Hematopoietic multipotent progenitor cell treated with erythropoietin and hydrocortisone succinate and interleukin-3 and kit ligand, for 15 days (in vitro differentiated cells): ENCODE results near the gene PTPRCAP.
A peak's percentile ranks its signal among the peaks of the same experiment; 100 is the strongest.

Experiments
- DNase-seq: peaks from one replicate; pipeline ENCODE4 v3.0.0-alpha.2; 2015; ENCODE audit warnings: low spot score

PTPRCAP gene

GRCh38 chr11:67423891-67424613 is 13.4 kb downstream of the PTPRCAP start:
- DNase-seq: no peak

DNA sequence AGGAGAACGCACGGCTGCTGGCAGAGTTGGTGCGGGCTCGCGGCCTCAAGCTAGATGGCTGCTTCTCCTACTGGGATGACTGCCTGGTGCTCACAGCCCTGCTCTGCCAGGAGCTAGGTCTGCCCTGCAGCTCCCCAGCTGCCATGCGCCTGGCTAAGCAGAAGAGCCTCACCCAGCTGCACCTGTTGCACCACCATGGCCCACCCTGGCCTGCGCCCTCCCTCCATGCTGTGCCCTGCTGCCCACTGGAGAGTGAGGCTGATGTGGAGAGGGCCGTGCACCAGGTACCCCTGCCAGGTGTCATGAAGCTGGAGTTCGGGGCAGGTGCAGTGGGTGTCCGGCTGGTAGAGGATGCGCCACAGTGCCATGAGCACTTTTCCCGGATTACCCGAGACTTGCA is 14.0 kb downstream of the PTPRCAP start:
- no peak for DNase-seq

GRCh38 chr11:67422891-67423290 is 14.6 kb downstream of the PTPRCAP start:
- no peak for DNase-seq

- DNase-seq: no peak
Observed at GRCh38 chr11:67421430-67422031, 16.0 kb downstream of the PTPRCAP start.

GRCh38 chr11:67420646-67421429 is 16.6 kb downstream of the PTPRCAP start:
- DNase-seq: peak; percentile 93

GRCh38 chr11:67420147-67420645 is 17.3 kb downstream of the PTPRCAP start:
- no peak for DNase-seq

GRCh38 chr11:67419325-67420049 is 18.0 kb downstream of the PTPRCAP start:
- no peak for DNase-seq

- DNase-seq: no peak
Observed at GRCh38 chr11:67418476-67419281, 18.8 kb downstream of the PTPRCAP start.

GRCh38 chr11:67417425-67417824 is 20.1 kb downstream of the PTPRCAP start:
- no peak for DNase-seq

DNA sequence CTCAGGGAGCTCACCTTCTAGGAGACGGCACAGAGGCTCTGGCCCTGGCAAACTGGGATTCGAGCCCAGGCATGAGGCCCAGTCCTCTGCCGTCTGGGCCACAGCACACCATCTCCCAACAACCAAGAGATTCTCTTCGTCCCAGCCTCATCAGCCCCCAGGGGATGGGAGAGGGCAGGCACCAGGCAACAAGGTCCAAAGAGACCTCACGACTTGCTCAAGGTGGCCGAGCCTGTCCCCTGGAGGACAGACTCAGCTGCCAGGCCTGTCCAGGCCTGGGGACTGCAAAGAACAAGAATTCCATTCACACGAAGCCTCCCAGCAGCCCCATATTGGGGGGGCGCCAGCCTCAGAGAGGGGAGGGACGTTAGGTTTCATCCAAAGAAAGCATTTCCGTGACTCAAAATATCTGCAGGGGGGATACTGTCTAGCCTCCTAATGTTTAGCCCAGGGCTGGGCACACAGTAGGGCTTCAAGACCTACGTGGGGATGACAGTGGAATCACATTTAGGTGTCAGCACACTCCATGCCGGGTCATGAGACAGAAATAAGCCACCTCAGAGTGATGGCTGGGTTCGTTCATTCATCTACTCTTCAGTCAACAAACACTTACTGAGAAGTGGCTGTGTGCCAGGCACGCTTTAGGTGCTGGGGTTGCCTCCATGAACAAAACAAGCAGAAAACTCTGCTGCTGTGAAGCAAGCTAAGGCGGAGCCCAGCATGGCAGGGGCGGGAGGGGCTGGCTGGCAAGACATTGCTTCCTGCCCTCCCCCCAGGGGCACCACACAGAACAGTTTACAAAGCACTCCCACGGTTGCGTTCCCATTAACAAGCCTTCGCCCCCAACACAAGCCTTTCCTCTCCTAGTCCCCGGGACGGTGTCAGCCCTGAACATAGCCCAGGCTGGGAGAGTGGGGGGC is 20.8 kb downstream of the PTPRCAP start:
- DNase-seq: peak; percentile 51

- DNase-seq: peak; percentile 30
Observed at GRCh38 chr11:67415501-67416304, 21.8 kb downstream of the PTPRCAP start, which contains the start of gene CARNS1. TSS of gene CARNS1 (plus strand) at chr11:67415678. CDS start at chr11:67416200, 522 bp downstream.

DNA sequence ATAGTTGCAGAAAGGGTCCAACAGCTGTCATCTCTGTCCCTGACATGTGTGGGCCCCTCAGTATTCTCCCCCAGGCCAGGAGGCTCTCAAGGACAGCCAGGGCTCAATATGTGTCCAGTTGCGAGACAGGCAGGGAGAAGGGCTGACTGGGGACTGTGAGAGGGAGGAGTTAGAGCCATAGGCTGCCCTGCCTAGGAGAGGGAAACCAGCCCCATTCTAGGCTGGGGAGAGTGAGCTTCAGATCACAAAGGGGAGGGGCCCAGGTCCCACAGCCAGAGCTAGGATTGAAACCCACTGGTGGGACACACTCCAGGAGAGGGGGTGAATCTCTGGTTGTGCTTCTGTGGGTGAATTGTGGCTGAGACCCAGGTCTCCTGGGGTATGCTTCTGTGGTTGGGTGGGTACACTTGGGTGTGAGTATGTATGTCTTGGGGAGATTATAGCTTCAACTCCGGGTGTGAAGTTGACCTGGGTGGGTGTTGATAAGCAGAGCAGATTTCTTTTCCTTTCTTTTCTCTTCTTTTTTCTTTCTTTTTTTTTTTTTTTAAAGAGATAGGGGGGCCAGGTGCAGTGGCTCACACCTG is 24.1 kb downstream of the PTPRCAP start:
- DNase-seq: peak; percentile 78

DNA sequence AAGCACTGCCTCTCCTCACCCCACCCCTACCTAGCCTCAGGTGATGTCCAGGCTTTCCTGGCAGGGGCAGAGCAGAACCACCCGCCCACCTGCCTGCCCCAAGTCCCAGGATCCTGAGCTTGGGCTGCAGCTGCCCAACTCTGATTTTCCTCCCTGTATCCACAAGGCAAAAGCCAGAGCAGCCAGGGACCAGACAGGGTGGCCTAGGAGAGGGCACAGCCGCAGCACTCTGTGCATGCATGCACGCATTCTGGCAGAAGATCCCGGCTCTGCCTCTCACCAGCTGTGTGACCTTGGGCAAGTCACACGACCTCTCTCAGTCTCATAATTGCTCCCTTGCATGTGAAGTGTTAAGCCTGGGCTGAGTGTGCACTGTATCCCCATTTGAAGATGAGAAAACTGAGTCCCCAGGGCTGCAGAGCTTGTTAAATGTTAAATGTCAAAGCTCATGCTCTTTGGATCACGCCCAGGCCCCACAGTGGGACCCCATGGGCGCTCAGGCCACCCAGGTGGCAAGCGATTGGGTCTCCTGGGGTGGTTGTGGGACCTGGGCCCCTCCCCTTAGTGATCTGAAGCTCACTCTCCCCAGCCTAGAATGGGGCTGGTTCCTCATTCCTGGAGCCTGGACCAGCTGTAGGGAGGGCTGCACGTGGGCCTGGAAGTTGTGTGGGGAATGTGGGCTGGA is 24.8 kb downstream of the PTPRCAP start:
- DNase-seq: no peak

GRCh38 chr11:67411785-67412152 is 25.7 kb downstream of the PTPRCAP start:
- DNase-seq: peak; percentile 27

DNA sequence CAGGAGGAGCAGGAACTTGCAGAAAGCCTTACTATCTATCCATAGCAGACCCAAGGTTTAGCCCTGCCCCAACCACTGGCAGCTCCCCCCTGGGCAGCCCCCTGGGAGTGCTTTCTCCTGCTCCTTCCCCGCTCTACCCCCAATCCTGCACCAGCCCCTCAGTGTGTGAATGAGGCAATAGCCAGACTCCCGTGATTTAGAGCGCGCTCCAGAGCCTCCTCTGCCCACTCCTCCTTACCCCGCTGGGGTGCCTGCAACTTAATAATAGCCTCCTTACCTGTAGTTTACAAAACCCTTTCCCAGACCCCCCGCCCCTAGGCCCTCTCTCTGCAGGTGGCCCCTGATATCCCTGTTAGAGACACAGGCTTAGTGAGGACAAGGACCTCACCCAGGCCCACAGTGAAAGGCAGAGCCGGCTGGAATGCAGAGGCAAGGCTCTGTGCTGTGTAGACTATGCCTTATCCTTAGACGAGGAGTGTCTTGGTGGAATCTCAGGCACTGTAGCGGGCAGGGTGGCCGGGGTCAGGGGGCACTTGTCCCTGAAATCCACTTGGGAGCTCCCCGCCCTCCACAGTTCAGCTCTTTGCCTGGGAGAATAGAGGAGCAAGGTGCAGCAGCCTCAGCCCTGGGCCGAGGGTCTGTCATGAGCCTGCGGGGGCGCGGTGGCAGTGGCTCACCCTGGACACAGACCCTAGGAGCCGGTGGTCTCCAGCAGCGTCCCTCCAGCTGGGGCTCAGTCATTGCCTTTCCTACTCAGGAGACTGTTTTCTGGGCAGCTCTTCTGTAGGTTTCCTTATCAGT is 26.3 kb downstream of the PTPRCAP start:
- no peak for DNase-seq

DNA sequence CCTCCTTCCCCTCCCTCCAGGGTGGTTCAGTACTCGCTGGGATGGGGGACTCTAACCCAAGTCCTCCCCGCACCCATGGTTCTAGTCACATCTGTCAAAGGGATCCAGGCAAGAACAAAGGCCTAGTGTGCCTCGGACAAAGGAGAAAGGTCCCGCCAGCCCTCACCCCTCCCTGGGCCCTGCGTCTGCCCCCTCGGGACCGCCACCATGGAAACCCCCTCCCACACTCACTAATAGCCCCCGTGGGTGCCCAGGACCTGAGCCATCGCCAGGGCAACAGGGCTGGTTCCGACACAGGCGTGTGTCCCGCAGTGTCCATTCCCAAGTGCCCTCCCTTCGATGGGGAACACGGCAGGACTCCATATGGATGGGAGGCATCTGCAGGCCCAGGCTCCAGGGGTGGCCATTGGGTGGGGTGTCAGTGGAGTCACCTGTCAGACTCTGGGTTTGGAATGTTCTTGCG is 27.1 kb downstream of the PTPRCAP start:
- no peak for DNase-seq

DNA sequence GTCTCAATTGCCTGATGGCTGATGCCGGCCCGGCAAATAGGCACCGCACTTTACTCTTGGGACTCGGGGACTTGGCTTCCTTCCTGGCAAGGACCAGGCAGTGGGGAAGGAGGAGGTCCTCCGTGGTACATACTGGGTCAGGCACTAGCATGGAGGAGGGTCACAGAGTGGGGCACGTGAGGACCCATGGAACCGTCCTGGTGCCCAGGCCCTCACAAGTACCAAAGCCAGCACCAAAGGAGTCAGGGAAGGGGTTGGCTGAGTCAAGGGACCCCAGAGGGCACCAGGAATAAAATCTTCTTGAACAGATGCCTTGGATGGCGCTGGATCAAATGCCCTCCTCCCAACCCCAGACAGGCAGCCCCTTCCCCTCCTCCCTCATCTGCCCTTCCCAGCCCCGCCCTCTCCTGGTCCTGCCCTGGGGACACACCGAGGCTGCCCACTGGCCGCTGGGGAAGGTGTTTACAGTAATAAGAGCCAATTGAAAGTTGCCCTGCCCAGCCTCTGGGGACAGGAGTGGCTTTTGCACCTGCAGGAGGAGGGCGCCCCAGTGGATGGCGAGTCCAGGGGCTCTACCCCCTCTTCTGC is 27.6 kb downstream of the PTPRCAP start:
- DNase-seq: no peak
